ENCODE measurements around the gene FURIN. TPM values are rescaled to one million over a fixed set of nuclear protein-coding genes. Genes with fewer than 3 reads are reported as not detected.

The FURIN gene
- total RNA-seq, 1 donor from 2014 or later: 47.6 TPM

DNA sequence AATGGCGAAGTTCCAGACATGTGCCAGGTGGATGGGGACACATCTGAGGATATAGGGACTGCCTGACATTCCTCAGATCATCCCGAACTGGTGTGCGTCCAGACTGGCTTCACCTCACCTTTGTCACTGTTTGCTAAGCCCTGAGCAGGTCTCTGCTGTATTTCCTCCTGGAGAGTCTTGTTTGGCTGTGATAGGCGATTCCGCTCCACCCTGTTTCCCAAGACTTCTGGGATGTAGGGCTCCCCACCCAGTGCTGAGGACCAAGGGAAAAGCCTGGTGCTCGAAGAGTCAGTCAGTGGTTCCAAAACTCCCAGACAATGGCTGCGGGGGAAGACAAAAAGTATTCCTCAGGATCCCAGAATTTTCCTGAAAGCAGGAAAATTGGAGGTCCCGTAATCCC, 11.1 kb upstream of the FURIN start:
- Histone ChIP-seq H3K27ac (no peak overlapping the region), H3K4me1 (no peaks in the 10 kb centered on the region)
- TF ChIP-seq, protein P1, sequence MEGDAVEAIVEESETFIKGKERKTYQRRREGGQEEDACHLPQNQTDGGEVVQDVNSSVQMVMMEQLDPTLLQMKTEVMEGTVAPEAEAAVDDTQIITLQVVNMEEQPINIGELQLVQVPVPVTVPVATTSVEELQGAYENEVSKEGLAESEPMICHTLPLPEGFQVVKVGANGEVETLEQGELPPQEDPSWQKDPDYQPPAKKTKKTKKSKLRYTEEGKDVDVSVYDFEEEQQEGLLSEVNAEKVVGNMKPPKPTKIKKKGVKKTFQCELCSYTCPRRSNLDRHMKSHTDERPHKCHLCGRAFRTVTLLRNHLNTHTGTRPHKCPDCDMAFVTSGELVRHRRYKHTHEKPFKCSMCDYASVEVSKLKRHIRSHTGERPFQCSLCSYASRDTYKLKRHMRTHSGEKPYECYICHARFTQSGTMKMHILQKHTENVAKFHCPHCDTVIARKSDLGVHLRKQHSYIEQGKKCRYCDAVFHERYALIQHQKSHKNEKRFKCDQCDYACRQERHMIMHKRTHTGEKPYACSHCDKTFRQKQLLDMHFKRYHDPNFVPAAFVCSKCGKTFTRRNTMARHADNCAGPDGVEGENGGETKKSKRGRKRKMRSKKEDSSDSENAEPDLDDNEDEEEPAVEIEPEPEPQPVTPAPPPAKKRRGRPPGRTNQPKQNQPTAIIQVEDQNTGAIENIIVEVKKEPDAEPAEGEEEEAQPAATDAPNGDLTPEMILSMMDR (IDR thresholded peaks at IDR 0.05): no peak
- no peak for TF ChIP-seq POLR2A (IDR thresholded peaks at IDR 0.05)
- no peak for TF ChIP-seq POLR2AphosphoS5 (IDR thresholded peaks at IDR 0.05; ENCODE audit: insufficient read depth in 1 of 2, low read depth in 1 of 2)

DNA sequence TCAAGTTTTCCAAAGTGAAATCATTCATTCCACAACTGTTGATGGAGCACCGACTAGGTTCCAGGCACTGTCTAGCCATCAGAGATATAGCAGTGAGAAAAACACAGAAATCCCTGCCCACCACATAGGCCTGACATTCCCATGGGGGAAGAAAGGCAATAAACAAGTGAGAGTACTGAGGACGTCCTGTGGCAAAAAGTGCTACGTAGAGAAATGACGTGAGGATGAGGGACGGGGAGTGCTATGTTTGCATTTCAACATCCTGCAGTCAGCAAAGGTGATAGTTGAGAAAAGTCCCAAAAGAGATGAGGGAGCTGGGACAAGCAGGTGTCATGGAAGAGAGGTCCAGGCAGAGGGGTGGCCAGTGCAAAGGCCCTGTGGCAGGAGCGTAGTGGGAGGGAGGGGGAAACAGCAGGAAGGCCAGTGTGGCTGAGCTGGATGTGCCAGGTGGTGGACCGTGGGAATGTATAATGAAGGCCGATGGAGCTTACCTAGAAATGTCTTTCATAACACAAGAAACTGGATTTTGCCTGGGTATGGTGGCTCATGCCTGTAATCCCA, 10.4 kb upstream of the FURIN start:
- TF ChIP-seq, protein P1 (IDR thresholded peaks at IDR 0.05): no peak
- no peak for TF ChIP-seq POLR2A (IDR thresholded peaks at IDR 0.05)
- DNase-seq (ENCODE audit: extremely low spot score in 2 of 2): no peak
- Histone ChIP-seq H3K9me3 (no peaks in the 10 kb centered on the region), H3K27me3 (no peaks in the 10 kb centered on the region), H3K4me1 (no peaks in the 10 kb centered on the region), H3K36me3 (no peaks in the 10 kb centered on the region), H3K4me3 (no peak overlapping the region), H3K27ac (no peak overlapping the region)
- intact Hi-C loops (cut with DNase I): no loop called here

More for the DNA sequence above, 11.1 kb upstream of the FURIN start:
- Histone ChIP-seq H3K4me3 (no peak overlapping the region), H3K27me3 (no peaks in the 10 kb centered on the region), H3K36me3 (no peaks in the 10 kb centered on the region), H3K9me3 (no peaks in the 10 kb centered on the region)
- intact Hi-C loops (cut with DNase I): no loop called here
- DNase-seq (ENCODE audit: extremely low spot score in 2 of 2): no peak

DNA sequence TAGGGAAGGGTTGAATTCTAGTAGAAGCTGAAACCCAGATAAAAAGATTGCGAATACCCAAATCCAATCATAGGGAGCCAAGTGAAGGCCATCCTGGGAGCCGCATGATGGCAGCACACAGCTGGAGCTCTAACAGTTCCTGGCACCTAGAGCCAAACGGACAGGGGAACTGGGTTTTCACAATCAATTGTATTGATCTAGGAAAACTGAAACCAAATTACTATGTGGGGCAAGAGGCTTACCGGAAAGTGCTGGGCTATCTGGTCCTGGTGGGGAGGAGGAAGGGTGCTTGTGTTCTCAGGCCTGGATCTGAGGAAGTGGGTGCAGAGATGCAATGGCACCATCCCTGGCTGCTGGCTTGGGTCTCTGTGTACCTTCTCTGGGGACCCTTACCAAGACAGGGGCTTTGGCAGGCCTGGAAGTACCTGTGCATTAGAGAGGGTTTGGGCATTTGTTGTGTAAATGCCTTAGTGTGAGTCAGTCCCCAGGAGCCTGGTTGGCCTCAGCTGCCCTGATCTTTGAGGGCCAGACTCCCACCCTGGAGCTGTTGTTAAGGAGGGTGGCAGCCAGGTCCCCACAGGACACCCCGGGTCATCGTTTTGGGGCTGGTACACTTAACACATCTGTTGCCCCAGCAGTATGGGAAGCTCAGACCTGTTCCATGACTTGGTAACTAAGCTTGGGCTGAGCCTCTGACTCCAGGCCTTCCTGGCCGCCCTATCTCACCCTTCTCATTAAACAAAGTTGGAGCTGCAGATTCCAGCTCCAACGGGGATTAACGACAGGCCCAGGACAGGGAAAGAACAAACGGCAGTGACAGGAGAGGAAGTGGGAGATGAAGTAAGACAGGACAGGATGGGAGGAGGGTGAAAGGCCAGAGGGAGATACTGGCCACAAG, 8.9 kb upstream of the FURIN start:
- H3K4me3 ChIP-seq: no peak overlapping the region
- no peak overlapping the region for H3K27ac ChIP-seq
- H3K9me3 ChIP-seq: no peaks in the 10 kb centered on the region
- DNase-seq (ENCODE audit: extremely low spot score in 2 of 2): no peak
- no peaks in the 10 kb centered on the region for H3K27me3 ChIP-seq
- intact Hi-C loops (cut with DNase I): no loop called here
- H3K4me1 ChIP-seq: no peaks in the 10 kb centered on the region
- no peaks in the 10 kb centered on the region for H3K36me3 ChIP-seq
- TF ChIP-seq POLR2A (IDR thresholded peaks at IDR 0.05) (no peak), POLR2AphosphoS5 (IDR thresholded peaks at IDR 0.05; ENCODE audit: insufficient read depth in 1 of 2, low read depth in 1 of 2) (no peak)
- TF ChIP-seq, protein P1 (IDR thresholded peaks at IDR 0.05): no peak

DNA sequence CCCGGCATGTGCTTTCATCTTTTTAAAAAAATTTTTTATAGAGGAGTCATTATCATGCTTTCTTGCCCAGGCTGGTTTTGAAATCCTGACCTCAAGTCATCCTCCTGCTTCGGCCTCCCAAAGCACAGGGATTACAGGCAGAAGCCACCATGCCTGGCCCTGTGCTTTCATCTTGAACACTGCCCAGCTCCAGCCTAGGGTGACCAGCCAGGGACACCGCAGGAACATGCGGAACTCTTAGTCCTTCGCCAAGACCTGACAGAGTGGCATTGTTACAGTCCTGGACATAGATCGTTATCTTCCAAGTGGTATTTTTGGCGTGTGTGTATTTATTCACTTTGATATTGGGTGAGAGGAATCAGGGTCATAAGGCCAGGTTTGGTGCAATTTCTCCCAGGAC, 7.9 kb upstream of the FURIN start:
- H3K27me3 ChIP-seq: no peaks in the 10 kb centered on the region

More for the DNA sequence above, 7.9 kb upstream of the FURIN start:
- H3K4me3 ChIP-seq: no peak overlapping the region
- H3K36me3 ChIP-seq: no peaks in the 10 kb centered on the region
- no peak overlapping the region for H3K27ac ChIP-seq
- TF ChIP-seq POLR2AphosphoS5 (IDR thresholded peaks at IDR 0.05; ENCODE audit: insufficient read depth in 1 of 2, low read depth in 1 of 2): no peak
- TF ChIP-seq, protein P1 (IDR thresholded peaks at IDR 0.05): no peak
- H3K4me1 ChIP-seq: no peaks in the 10 kb centered on the region
- no peaks in the 10 kb centered on the region for H3K9me3 ChIP-seq
- DNase-seq (ENCODE audit: extremely low spot score in 2 of 2): no peak
- intact Hi-C loops (cut with DNase I): no loop called here

All from vagina (tissue), 2 donors.